ENCODE measurements around the gene HS6ST3.

Gene HS6ST3

GRCh38 chr13:96544957-96545356, 455.1 kb downstream of the HS6ST3 start:
- no peak for DNase-seq

- no peak for DNase-seq
Measured at GRCh38 chr13:96546463-96546862, 456.6 kb downstream of the HS6ST3 start.

GRCh38 chr13:96551546-96551945, 461.6 kb downstream of the HS6ST3 start:
- no peak for DNase-seq

- DNase-seq, result no peak
Measured at GRCh38 chr13:96552559-96552958, 462.7 kb downstream of the HS6ST3 start.

- DNase-seq, result no peak
Measured at GRCh38 chr13:96553796-96554195, 463.9 kb downstream of the HS6ST3 start.

GRCh38 chr13:96573563-96573962, 483.7 kb downstream of the HS6ST3 start:
- DNase-seq, result no peak

GRCh38 chr13:96575423-96576320, 485.8 kb downstream of the HS6ST3 start:
- DNase-seq, result no peak

GRCh38 chr13:96581741-96582140, 491.8 kb downstream of the HS6ST3 start:
- DNase-seq, result no peak

GRCh38 chr13:96615252-96615651, 525.3 kb downstream of the HS6ST3 start:
- DNase-seq, result no peak

- DNase-seq, result no peak
Measured at GRCh38 chr13:96617528-96617927, 527.6 kb downstream of the HS6ST3 start.

GRCh38 chr13:96621634-96622183, 531.8 kb downstream of the HS6ST3 start:
- DNase-seq, result no peak

GRCh38 chr13:96629331-96629730, 539.4 kb downstream of the HS6ST3 start:
- no peak for DNase-seq

GRCh38 chr13:96632536-96633320, 542.8 kb downstream of the HS6ST3 start:
- DNase-seq, result peak; percentile 1

GRCh38 chr13:96636001-96636709, 546.2 kb downstream of the HS6ST3 start:
- DNase-seq, result peak; percentile 14

GRCh38 chr13:96637039-96637438, 547.1 kb downstream of the HS6ST3 start:
- DNase-seq, result no peak

- no peak for DNase-seq
Measured at GRCh38 chr13:96646101-96646500, 556.2 kb downstream of the HS6ST3 start.

- no peak for DNase-seq
Measured at GRCh38 chr13:96646515-96647211, 556.8 kb downstream of the HS6ST3 start.

GRCh38 chr13:96650301-96650886, 560.5 kb downstream of the HS6ST3 start:
- peak; percentile 86 for DNase-seq

- DNase-seq, result no peak
Measured at GRCh38 chr13:96651598-96651997, 561.7 kb downstream of the HS6ST3 start.

GRCh38 chr13:96652506-96652905, 562.6 kb downstream of the HS6ST3 start:
- DNase-seq, result no peak

GRCh38 chr13:96661612-96662011, 571.7 kb downstream of the HS6ST3 start:
- no peak for DNase-seq

- DNase-seq, result no peak
Measured at GRCh38 chr13:96662036-96662435, 572.1 kb downstream of the HS6ST3 start.

Measured in fibroblast of skin of back (primary cell).